ENCODE results near the gene TRIM65.
A peak's percentile ranks its signal among the peaks of the same experiment; 100 is the strongest.
"Not testable (repeated sequence)": the region's sequence is repeated elsewhere in the genome, so short reads cannot be mapped to it uniquely, and the experiment has no call there.

The TRIM65 gene

GRCh38 chr17:75874323-75875181, 22.2 kb downstream of the TRIM65 start:
- no peak for DNase-seq

GRCh38 chr17:75873587-75874322, 23.0 kb downstream of the TRIM65 start:
- DNase-seq: no peak

- no peak for DNase-seq
Observed at GRCh38 chr17:75872434-75873351, 24.1 kb downstream of the TRIM65 start.

- DNase-seq: not testable (repeated sequence)
Observed at GRCh38 chr17:75870228-75870627, 26.5 kb downstream of the TRIM65 start.

- no peak for DNase-seq
Observed at GRCh38 chr17:75869282-75870141, 27.2 kb downstream of the TRIM65 start.

- not testable (repeated sequence) for DNase-seq
Observed at GRCh38 chr17:75868730-75869281, 27.9 kb downstream of the TRIM65 start.

GRCh38 chr17:75865404-75866188, 31.2 kb downstream of the TRIM65 start:
- DNase-seq: not testable (repeated sequence)

- DNase-seq: not testable (repeated sequence)
Observed at GRCh38 chr17:75864887-75865286, 31.9 kb downstream of the TRIM65 start.

- DNase-seq: peak; percentile 59
Observed at GRCh38 chr17:75864448-75864871, 32.3 kb downstream of the TRIM65 start.

- no peak for DNase-seq
Observed at GRCh38 chr17:75861927-75862317, 34.8 kb downstream of the TRIM65 start.

- DNase-seq: not testable (repeated sequence)
Observed at GRCh38 chr17:75859358-75859757, 37.4 kb downstream of the TRIM65 start.

GRCh38 chr17:75856062-75856756, 40.5 kb downstream of the TRIM65 start:
- DNase-seq: no peak

GRCh38 chr17:75855310-75856061, 41.3 kb downstream of the TRIM65 start, which contains the start of gene WBP2:
Gene WBP2, minus strand, starts transcription at chr17:75855335. Its CDS starts 38 bp downstream, at chr17:75855297.
- DNase-seq: peak; percentile 97

GRCh38 chr17:75854881-75855309, 41.9 kb downstream of the TRIM65 start:
- no peak for DNase-seq

GRCh38 chr17:75854101-75854748, 42.5 kb downstream of the TRIM65 start:
- no peak for DNase-seq

GRCh38 chr17:75853433-75853832, 43.3 kb downstream of the TRIM65 start:
- DNase-seq: no peak

GRCh38 chr17:75851693-75851991, 45.1 kb downstream of the TRIM65 start:
- not testable (repeated sequence) for DNase-seq

- DNase-seq: no peak
Observed at GRCh38 chr17:75850928-75851692, 45.6 kb downstream of the TRIM65 start.

Measured in stimulated activated CD8-positive, alpha-beta memory T cell treated with anti-CD3 and anti-CD28 coated beads, Interleukin-4, amount 100 ng/mL, for 48 hours (primary cell).